A549 treated with dexamethasone at 1 μM for 4 hours (cell line): ENCODE measurements around the gene PPT1. TPM values are rescaled to one million over a fixed set of nuclear protein-coding genes. Genes with fewer than 3 reads are reported as not detected.

ENCODE experiments used
- total RNA-seq: library from RNA; stranded (reverse); fragments of 200-300 nt; extraction: Qiagen RNA extraction; gene quantifications from 5 replicates; pipeline ENCODE4 v1.2.3, GENCODE V29; 2022

Gene PPT1
- 64.6 to 70.6 TPM (median 66.3 TPM) in 5 replicates for total RNA-seq

DNA sequence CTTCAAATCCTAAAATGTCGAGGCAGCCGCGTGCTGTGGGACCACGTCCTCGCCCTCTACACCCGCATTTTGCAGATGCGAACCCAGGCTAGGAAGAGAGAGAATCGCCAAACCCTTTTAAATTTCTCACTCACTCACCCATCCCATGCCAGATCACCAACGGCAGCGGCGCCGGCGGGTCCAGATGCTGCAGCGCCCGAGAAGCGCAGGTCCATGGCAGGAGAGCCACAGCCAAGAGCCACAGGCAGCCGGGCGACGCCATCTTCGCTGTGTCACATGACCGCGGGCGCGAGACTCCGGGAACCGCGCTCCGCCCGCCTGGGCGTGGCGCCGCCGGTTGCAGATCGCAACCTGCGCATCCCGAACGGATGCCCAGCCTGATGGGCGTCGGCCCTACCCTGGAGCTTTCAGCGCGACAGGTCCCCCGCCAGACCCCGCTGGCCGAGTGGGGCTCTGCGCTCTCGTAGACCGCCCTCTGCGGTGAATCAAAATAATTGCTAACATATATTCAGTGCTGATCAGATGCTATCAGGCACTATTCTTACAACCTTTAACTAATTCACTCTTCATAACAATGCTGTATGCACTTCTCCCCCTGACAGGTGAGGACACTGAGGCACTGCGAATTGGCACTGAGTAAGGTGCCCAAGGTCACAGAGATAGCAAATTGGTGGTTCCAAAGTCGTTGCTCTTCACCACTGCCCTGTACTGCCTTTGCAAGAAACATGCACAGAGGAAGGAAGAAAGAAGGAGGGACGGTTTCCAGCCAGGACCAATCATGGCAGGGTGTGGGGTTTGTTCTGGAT is at the start of gene PPT1:
Gene PPT1, minus strand, starts transcription at position 276 of the 806 bp plus-strand sequence. Its CDS starts 14 bp downstream, at position 262.

DNA sequence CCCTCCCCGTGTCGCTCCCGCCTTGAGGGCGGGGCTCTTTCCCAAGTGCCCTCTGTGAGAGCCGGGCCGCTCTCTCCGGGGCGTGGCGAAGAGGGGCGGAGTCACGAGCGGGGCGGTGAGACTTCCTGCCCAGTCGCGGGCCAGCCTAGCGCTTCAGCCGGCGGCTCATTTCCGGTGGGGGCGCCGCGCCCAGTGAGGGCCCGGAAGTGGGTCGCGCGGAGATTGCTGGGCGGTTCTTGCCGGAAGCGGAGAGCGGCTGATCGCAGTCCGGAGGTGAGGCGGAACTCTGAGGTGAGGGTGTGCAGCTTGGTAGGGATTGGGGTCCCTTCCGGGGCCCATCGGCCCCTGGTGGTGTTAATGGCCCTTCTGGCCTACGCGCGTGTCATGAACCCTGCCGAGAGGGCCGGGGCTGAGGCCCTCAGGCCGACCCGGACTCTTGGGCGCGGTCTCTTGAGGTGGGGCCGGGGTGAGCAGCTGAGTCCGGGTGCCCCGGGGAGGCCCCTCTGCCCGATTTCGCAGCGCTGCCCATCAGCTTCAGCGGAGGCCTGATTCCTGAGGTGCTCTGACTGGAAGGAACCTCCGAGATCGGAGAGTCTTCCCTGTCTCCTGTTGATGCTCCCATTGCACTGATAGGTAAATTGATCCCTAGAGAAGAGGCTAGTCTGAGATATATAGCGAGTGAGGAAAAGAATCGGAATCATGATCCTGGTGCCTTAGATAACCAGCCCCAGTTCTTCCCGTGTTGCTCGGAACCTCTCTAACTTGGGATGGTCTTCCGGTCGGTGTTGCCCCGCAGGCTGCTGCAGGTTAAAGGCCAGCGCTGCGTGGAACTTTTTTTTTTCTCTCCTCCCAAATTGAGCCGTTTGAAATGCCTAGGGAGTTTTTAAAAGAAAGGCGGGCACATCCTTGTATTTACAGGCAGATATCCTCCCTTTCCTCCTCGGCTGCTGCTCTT is 56.3 kb downstream of the PPT1 start, which contains the start of gene CAP1:
Gene CAP1, plus strand, starts transcription at position 219 of the 955 bp plus-strand sequence. CDS start 18,618 bp downstream, outside the sequence.

Other genes starting within 250 kb of the PPT1 start
- 14.9 to 16.1 TPM (median 15.5 TPM) in 5 replicates for gene TRIT1, start 213.7 kb downstream of the PPT1 start, total RNA-seq
- 1.1 to 1.9 TPM (median 1.6 TPM) in 5 replicates for gene MYCL, start 195.3 kb downstream of the PPT1 start, total RNA-seq
- 8.4 to 11.4 TPM (median 10.4 TPM) in 5 replicates for gene MFSD2A, start 142.1 kb downstream of the PPT1 start, total RNA-seq
- gene CAP1, start 56.5 kb downstream of the PPT1 start, total RNA-seq = 228 to 275 TPM (median 266 TPM) in 5 replicates
- 5.1 to 6.8 TPM (median 6.2 TPM) in 5 replicates for gene RLF, start 64.1 kb upstream of the PPT1 start, total RNA-seq
- gene TMCO2, start 150.7 kb upstream of the PPT1 start, total RNA-seq = not detected in 5 replicates
- 36.9 to 43.6 TPM (median 37.7 TPM) in 5 replicates for gene ZMPSTE24, start 161.0 kb upstream of the PPT1 start, total RNA-seq
- 0.17 to 0.25 TPM (median 0.19 TPM) in 5 replicates for gene COL9A2, start 220.0 kb upstream of the PPT1 start, total RNA-seq